ENCODE results near the gene KLK8. TPM values are rescaled to one million over a fixed set of nuclear protein-coding genes. Genes with fewer than 3 reads are reported as not detected.

KLK8 gene
- total RNA-seq, 1 experiment from 2014 or later: 0.71 TPM

DNA sequence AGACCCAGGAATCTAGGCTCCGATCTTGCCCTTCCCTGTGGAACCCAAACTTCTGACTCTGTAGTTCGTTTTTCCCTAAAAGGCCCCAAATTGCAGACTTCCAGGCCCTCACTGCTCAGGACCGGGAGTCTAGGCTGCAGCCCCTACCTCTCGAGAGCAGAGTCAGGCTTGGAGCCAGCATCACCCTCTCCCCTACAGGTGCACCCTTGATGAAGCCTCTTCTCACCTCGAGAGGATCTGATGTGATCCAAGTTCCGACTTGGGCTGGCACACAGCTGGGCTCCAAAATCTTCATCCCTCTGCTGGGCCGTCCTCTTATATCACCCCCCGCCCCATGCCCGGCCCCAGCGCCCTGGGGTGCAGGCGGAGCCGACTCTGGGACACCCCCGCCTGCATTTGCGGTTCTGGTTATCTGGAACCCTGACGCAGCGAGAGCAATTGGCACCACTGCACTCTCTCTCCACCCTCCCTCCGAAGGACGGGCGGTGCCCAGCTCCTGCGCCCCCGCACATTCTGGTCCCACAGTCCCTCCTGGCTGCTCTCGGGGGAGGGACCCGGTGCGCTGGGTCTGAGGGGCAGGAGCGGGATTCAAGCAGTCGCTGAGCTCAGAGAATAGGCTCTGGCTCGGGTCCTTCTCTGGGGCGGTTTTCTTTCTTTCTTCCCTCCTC, 17.6 kb downstream of the KLK8 start, which contains the start of gene KLK7:
Gene KLK7, minus strand, starts transcription at position 293 of the 668 bp plus-strand sequence. CDS start 1,518 bp downstream, outside the sequence.
- TF ChIP-seq CTCF (IDR thresholded peaks at IDR 0.05; ENCODE audit: unreplicated experiment): no peak
- no peaks in the 10 kb centered on the region for H3K9me3 Mint-ChIP-seq (ENCODE audit: low read depth, unreplicated experiment)
- H3K4me3 Mint-ChIP-seq (ENCODE audit: low read depth, unreplicated experiment): peak within 1 kb of the TSS; percentile 45
- H3K27me3 Mint-ChIP-seq (ENCODE audit: unreplicated experiment): peaks cover 18% of the 10 kb centered on the region
- no peak within 1 kb of the TSS for H3K27ac Mint-ChIP-seq (ENCODE audit: unreplicated experiment)
- H3K36me3 Mint-ChIP-seq (ENCODE audit: insufficient read depth, unreplicated experiment): no peaks in the 10 kb centered on the region
- BruUV-seq (replicated peaks): no TSS peak
- H3K4me1 Mint-ChIP-seq (ENCODE audit: low read depth, unreplicated experiment): peaks cover 29% of the 10 kb centered on the region
- CTCF ChIA-PET: no interaction called here
- intact Hi-C loops (cut with micrococcal nuclease; ENCODE audit: unreplicated experiment): no loop called here
- no peak for DNase-seq

DNA sequence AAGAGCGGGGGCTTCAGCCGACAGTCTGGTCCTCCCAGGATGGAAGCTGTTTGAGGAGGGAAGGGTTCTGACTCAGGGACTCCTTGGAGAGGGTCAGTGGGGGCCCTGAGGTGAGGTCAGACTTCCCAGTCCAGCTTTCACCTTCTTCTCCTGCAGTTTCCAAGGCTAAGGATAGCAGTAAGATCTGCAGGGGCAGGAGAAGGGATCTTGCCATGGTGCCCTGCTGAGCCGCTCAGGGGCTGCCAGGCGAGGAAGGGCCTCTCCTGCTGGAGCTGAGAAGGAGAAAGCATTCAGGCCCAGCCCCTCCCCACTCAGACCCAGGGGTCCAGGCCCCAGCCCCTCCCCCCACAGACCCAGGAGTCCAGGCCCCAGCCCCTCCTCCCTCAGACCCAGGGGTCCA, 19.2 kb downstream of the KLK8 start:
- Mint-ChIP-seq H3K4me1 (ENCODE audit: low read depth, unreplicated experiment) (peaks cover 45% of the 10 kb centered on the region), H3K4me3 (ENCODE audit: low read depth, unreplicated experiment) (no peak overlapping the region), H3K27me3 (ENCODE audit: unreplicated experiment) (peaks cover 18% of the 10 kb centered on the region), H3K27ac (ENCODE audit: unreplicated experiment) (no peak overlapping the region), H3K9me3 (ENCODE audit: low read depth, unreplicated experiment) (no peaks in the 10 kb centered on the region), H3K36me3 (ENCODE audit: insufficient read depth, unreplicated experiment) (no peaks in the 10 kb centered on the region)
- DNase-seq: no peak
- TF ChIP-seq CTCF (IDR thresholded peaks at IDR 0.05; ENCODE audit: unreplicated experiment): no peak
- intact Hi-C loops (cut with micrococcal nuclease; ENCODE audit: unreplicated experiment): no loop called here
- BruUV-seq (replicated peaks): no TSS peak
- CTCF ChIA-PET: interaction anchor here (0.7 kb wide), 1 partner anchor 8 kb away, joined by 4 read pairs; no protein-coding TSS in a partner anchor

DNA sequence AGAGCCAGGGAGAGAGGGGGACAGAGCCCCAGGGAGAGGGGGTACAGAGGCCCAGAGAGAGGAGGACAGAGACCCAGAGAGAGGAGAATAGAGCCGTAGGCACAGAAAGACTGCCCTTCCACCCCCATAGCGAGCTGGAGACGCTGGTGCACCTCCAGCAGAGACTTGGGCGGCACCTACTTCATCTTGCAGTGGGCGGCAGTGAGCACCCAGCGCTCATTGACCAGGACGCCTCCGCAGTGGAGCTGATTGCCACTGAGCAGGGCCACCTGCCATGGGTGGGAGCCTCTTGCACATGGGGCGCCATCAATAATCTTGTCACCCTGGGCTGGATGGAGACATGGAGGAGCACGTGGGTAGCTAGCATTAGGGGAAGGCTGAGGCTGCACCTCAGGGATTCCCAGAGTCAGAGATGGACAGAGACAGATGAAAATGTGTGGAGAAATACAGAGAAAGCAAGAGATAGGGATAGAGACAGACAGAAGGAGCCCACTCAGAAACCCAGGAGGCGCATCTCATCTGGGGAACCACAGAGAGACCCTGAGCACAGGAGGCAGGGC, 19.7 kb downstream of the KLK8 start:
- CTCF ChIA-PET: no interaction called here
- Mint-ChIP-seq H3K4me3 (ENCODE audit: low read depth, unreplicated experiment) (no peak overlapping the region), H3K9me3 (ENCODE audit: low read depth, unreplicated experiment) (no peaks in the 10 kb centered on the region), H3K4me1 (ENCODE audit: low read depth, unreplicated experiment) (peaks cover 45% of the 10 kb centered on the region), H3K27me3 (ENCODE audit: unreplicated experiment) (peaks cover 18% of the 10 kb centered on the region), H3K36me3 (ENCODE audit: insufficient read depth, unreplicated experiment) (peaks cover under 1% of the 10 kb centered on the region), H3K27ac (ENCODE audit: unreplicated experiment) (peak overlapping the region; percentile 62)
- intact Hi-C loops (cut with micrococcal nuclease; ENCODE audit: unreplicated experiment): no loop called here
- no TSS peak for BruUV-seq (replicated peaks)
- DNase-seq: no peak
- TF ChIP-seq CTCF (IDR thresholded peaks at IDR 0.05; ENCODE audit: unreplicated experiment): no peak

DNA sequence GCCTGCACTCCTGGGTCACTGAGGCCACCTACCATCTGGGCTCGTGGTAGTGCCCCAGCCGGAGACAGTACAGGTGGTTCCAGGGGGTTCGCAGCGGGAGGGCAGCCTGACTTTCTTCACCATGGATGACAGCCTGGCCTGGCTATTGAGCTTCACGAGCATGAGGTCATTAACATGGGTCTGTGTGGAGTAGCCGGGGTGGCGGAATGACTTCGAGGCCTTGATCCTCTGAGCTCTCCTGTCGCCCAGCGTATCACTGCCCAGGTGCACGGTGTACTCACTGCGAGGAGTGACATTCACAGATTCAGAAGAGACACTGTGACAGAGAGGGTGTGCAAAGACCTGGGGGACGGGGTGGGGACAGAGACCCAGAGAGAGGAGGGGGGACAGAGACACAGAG, 21.2 kb downstream of the KLK8 start:
- DNase-seq: no peak
- H3K27ac Mint-ChIP-seq (ENCODE audit: unreplicated experiment): peak overlapping the region; percentile 62
- no peaks in the 10 kb centered on the region for H3K9me3 Mint-ChIP-seq (ENCODE audit: low read depth, unreplicated experiment)
- no peak for TF ChIP-seq CTCF (IDR thresholded peaks at IDR 0.05; ENCODE audit: unreplicated experiment)
- peaks cover 18% of the 10 kb centered on the region for H3K27me3 Mint-ChIP-seq (ENCODE audit: unreplicated experiment)
- intact Hi-C loops (cut with micrococcal nuclease; ENCODE audit: unreplicated experiment): no loop called here
- no peak overlapping the region for H3K4me3 Mint-ChIP-seq (ENCODE audit: low read depth, unreplicated experiment)
- H3K36me3 Mint-ChIP-seq (ENCODE audit: insufficient read depth, unreplicated experiment): peaks cover 13% of the 10 kb centered on the region
- CTCF ChIA-PET: interaction anchor here (0.9 kb wide), 1 partner anchor 22 kb away, joined by 4 read pairs; no protein-coding TSS in a partner anchor
- H3K4me1 Mint-ChIP-seq (ENCODE audit: low read depth, unreplicated experiment): peaks cover 56% of the 10 kb centered on the region
- BruUV-seq (replicated peaks): no TSS peak

Data from Calu3 (cell line).